Keratinocyte (primary cell): ENCODE measurements around the gene CALML6.

Experiments used
- EZH2 ChIP-seq: IDR thresholded peaks from one replicate; pipeline ENCODE4 v1.6.1; 2012; ENCODE audit warnings: inconsistent platforms, mild to moderate bottlenecking, low read length, moderate library complexity
- TF ChIP-seq, protein P1 (sequence below), 3 experiments: IDR thresholded peaks in 1 of 3; conservative IDR thresholded peaks in 1 of 3; optimal IDR thresholded peaks in 1 of 3; 2 replicates in 2 of 3; 3 replicates in 1 of 3; pipeline versions ENCODE3 to v1.5.1; 2011; ENCODE audit warnings: low read length in 3 of 3, mild to moderate bottlenecking in 3 of 3, moderate library complexity in 2 of 3, control low read depth in 1 of 3, inconsistent platforms in 1 of 3; ENCODE audit not compliant: insufficient read depth in 2 of 3; ENCODE audit errors: extremely low read depth in 1 of 3

DNA sequence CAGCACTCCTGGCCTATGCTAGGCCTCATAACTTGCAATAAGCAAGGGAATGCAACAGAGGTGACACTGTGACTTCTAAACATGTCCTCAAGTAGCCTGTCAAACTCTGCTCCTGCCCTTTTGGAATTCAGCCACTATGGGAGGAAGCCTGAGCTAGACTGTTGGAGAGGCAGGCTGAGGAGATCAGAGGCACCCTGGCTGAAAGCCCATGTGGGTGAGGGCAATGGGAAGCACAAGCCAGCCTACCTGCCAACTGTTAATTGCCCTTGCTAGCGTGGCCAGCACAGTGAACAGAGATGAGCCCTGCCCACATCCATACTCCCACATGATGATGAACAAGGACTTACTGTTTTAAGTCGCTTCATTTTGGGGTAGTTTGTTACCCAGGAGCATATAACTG lies 41.9 kb upstream of the CALML6 start:
- TF ChIP-seq, protein P1, sequence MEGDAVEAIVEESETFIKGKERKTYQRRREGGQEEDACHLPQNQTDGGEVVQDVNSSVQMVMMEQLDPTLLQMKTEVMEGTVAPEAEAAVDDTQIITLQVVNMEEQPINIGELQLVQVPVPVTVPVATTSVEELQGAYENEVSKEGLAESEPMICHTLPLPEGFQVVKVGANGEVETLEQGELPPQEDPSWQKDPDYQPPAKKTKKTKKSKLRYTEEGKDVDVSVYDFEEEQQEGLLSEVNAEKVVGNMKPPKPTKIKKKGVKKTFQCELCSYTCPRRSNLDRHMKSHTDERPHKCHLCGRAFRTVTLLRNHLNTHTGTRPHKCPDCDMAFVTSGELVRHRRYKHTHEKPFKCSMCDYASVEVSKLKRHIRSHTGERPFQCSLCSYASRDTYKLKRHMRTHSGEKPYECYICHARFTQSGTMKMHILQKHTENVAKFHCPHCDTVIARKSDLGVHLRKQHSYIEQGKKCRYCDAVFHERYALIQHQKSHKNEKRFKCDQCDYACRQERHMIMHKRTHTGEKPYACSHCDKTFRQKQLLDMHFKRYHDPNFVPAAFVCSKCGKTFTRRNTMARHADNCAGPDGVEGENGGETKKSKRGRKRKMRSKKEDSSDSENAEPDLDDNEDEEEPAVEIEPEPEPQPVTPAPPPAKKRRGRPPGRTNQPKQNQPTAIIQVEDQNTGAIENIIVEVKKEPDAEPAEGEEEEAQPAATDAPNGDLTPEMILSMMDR (optimal IDR thresholded peaks at IDR 0.05 in 1 of 3, IDR thresholded peaks at IDR 0.05 in 1 of 3, conservative IDR thresholded peaks at IDR 0.05 in 1 of 3; ENCODE audit: extremely low read depth in 1 of 3, insufficient read depth in 2 of 3, low read length in 3 of 3): no peak
- no peak for TF ChIP-seq EZH2
